Measurements from ENCODE around the gene ZNF157.
"Not testable (repeated sequence)": the region's sequence is repeated elsewhere in the genome, so short reads cannot be mapped to it uniquely, and the experiment has no call there.

Gene ZNF157

DNA sequence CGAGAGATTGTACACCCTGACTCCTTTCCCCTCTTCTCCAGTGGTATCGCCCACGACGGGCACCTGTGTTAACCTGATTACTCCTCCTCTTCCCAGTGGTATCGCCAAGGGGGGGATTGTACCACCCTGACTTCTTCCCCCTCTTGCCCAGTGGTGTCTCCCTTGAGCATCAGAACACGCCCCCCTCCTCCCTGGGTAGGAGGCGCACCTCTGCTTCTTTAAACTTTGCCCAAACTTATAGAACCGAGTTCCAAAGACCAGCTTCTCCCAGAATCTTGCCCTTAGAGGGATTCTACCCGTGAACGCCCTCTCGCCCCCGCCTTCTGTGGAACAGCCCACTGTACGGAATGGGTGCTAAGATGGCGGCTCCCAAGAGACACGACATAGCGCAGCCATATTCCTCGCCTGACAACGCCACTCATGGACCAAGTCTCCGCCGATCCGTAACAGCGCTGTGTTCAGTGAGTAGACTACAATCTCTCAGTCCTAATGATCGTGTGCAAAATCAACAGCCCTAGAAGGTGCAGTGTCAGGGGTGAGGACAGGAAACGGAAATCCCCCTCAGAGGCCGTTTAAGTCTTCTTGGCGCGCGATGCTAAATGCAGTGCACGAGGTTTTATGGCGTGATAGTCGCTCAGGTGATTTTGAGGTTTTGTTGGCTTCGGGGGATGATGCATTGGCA is 4.2 kb upstream of the ZNF157 start:
- no peaks in the 10 kb centered on the region for H3K9me3 ChIP-seq (ENCODE audit: control insufficient read depth, low read length)
- H3K4me1 ChIP-seq (ENCODE audit: control insufficient read depth, insufficient read depth, low read length) = peaks cover 6% of the 10 kb centered on the region
- 20 to 23% methylated on average over 30 to 32 of the region's 32 CpGs for WGBS, 2 experiments
- H3K4me3 ChIP-seq (ENCODE audit: insufficient read depth, low read depth, low read length) = peak overlapping the region; percentile 41
- H3K27ac ChIP-seq (ENCODE audit: insufficient read depth, low read depth, low read length, poor library complexity, severe bottlenecking) = peak overlapping the region; percentile 26
- no peaks in the 10 kb centered on the region for H3K27me3 ChIP-seq (ENCODE audit: control insufficient read depth, insufficient read depth, low read length, poor library complexity, severe bottlenecking)
- no peaks in the 10 kb centered on the region for H3K36me3 ChIP-seq (ENCODE audit: control insufficient read depth, insufficient read depth, low read length)

DNA sequence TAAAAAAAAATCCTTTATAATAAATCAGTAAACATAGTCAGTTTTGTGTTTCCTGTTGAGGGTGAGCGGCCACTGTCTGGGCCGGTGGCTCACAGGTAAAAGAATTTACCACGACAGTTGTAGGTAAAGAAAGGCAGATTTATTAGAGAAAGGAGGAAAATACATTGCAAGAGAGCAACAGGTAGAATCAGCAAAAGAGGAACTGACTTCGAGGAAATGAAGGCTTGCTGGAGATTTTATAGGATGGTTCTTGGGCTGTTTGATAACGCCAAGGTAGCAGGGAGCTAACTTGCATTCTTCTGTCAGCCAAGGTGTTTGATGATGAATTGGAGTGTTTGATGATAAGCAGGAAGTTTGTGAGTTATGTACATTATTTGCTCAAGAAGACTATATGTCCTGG is 2.8 kb downstream of the ZNF157 start:
- Histone ChIP-seq H3K27me3 (ENCODE audit: control insufficient read depth, insufficient read depth, low read length, poor library complexity, severe bottlenecking) (no peaks in the 10 kb centered on the region), H3K36me3 (ENCODE audit: control insufficient read depth, insufficient read depth, low read length) (no peaks in the 10 kb centered on the region), H3K27ac (ENCODE audit: insufficient read depth, low read depth, low read length, poor library complexity, severe bottlenecking) (no peak overlapping the region), H3K9me3 (ENCODE audit: control insufficient read depth, low read length) (no peaks in the 10 kb centered on the region), H3K4me3 (ENCODE audit: insufficient read depth, low read depth, low read length) (no peak overlapping the region), H3K4me1 (ENCODE audit: control insufficient read depth, insufficient read depth, low read length) (no peaks in the 10 kb centered on the region)
- 92 to 96% methylated on average over 5 of the region's 5 CpGs for WGBS, 2 experiments

DNA sequence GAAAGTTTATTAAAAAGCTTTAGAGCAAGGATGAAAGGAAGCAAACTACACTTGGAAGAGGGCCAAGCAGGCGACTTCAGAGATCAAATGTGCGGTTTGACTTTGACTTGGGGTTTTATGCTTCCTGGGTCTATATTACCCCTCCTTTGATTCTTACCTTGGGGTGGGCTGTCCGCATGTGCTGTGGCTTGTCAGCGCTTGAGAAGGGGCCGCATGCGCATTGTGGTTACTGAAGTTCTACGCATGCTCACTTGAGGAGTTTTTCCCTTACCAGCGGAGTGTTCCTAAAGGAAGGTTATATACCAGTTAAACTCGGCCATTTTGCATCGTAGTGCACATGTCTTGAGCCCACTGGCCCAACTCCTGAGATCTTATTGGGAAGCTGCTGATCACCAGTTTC is 9.9 kb downstream of the ZNF157 start:
- no peaks in the 10 kb centered on the region for H3K36me3 ChIP-seq (ENCODE audit: control insufficient read depth, insufficient read depth, low read length)
- no peaks in the 10 kb centered on the region for H3K9me3 ChIP-seq (ENCODE audit: control insufficient read depth, low read length)
- H3K4me3 ChIP-seq (ENCODE audit: insufficient read depth, low read depth, low read length) = no peak overlapping the region
- no peaks in the 10 kb centered on the region for H3K4me1 ChIP-seq (ENCODE audit: control insufficient read depth, insufficient read depth, low read length)
- no peak overlapping the region for H3K27ac ChIP-seq (ENCODE audit: insufficient read depth, low read depth, low read length, poor library complexity, severe bottlenecking)
- 95% methylated on average over 10 of the region's 10 CpGs for WGBS, 2 experiments
- H3K27me3 ChIP-seq (ENCODE audit: control insufficient read depth, insufficient read depth, low read length, poor library complexity, severe bottlenecking) = no peaks in the 10 kb centered on the region

DNA sequence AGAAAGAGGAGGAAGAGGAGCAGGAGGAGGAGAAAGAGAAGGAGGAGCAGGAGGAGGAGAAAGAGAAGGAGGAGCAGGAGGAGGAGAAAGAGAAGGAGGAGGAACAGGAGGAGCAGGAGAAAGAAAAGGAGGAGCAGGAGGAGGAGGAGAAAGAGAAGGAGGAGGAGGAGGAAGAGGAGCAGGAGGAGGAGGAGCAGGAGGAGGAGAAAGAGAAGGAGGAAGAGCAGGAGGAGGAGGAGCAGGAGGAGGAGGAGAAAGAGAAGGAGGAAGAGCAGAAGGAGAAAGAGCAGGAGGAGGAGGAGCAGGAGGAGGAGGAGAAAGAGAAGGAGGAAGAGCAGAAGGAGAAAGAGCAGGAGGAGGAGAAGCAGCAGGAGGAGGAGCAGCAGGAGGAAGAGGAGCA is 10.5 kb downstream of the ZNF157 start:
- H3K27ac ChIP-seq (ENCODE audit: insufficient read depth, low read depth, low read length, poor library complexity, severe bottlenecking) = not testable (repeated sequence)

DNA sequence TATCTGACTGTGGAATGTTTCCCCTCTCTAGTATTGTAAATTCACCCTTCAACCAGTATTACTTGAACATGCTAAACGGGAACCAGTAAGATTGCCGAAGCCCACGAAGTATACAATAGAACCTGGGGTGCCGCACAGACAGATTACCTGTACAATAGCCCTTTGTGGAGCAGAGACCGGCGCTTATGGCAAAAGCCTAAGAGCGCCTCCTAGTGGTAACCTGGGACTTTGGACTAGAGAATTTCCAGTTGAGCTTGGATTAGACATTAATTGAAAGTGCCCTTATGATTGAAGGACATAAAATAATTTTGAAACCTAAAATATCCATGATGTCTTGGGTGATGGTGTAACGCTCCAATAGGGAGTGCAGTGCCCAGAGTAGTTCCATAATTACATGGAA is 14.1 kb downstream of the ZNF157 start:
- no peak overlapping the region for H3K4me3 ChIP-seq (ENCODE audit: insufficient read depth, low read depth, low read length)
- no peak overlapping the region for H3K27ac ChIP-seq (ENCODE audit: insufficient read depth, low read depth, low read length, poor library complexity, severe bottlenecking)

More for the DNA sequence above, 10.5 kb downstream of the ZNF157 start:
- H3K4me3 ChIP-seq (ENCODE audit: insufficient read depth, low read depth, low read length); H3K9me3 ChIP-seq (ENCODE audit: control insufficient read depth, low read length); H3K36me3 ChIP-seq (ENCODE audit: control insufficient read depth, insufficient read depth, low read length); H3K4me1 ChIP-seq (ENCODE audit: control insufficient read depth, insufficient read depth, low read length); H3K27me3 ChIP-seq (ENCODE audit: control insufficient read depth, insufficient read depth, low read length, poor library complexity, severe bottlenecking): not testable (repeated sequence)

DNA sequence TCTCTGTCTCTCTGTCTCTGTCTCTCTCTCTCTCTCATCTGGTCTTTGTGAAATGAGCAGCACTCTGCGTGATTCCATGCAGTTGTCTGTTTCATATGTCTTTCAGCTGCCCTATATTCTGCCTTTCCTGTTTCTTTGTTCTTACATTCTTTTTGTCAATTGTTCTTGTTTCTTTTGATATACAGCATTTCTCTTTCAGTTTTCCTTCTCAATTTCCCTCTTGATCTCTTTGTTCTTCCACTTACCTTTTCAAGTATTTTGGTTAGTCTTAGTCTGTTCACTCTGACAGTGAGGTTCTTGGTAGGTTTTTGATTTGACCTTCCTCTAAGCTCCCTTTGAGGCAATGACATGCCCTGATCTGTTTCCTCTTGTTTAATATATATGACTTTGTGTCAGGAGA is 20.4 kb downstream of the ZNF157 start:
- H3K27me3 ChIP-seq (ENCODE audit: control insufficient read depth, insufficient read depth, low read length, poor library complexity, severe bottlenecking) = no peaks in the 10 kb centered on the region
- H3K27ac ChIP-seq (ENCODE audit: insufficient read depth, low read depth, low read length, poor library complexity, severe bottlenecking) = no peak overlapping the region
- no peaks in the 10 kb centered on the region for H3K36me3 ChIP-seq (ENCODE audit: control insufficient read depth, insufficient read depth, low read length)
- H3K4me3 ChIP-seq (ENCODE audit: insufficient read depth, low read depth, low read length) = no peak overlapping the region
- 91 to 100% methylated on average over 1 of the region's 1 CpG for WGBS, 2 experiments
- no peaks in the 10 kb centered on the region for H3K4me1 ChIP-seq (ENCODE audit: control insufficient read depth, insufficient read depth, low read length)
- no peaks in the 10 kb centered on the region for H3K9me3 ChIP-seq (ENCODE audit: control insufficient read depth, low read length)

More for the DNA sequence above, 14.1 kb downstream of the ZNF157 start:
- 1 to 2% methylated on average over 8 of the region's 8 CpGs for WGBS, 2 experiments
- H3K9me3 ChIP-seq (ENCODE audit: control insufficient read depth, low read length) = no peaks in the 10 kb centered on the region
- no peaks in the 10 kb centered on the region for H3K27me3 ChIP-seq (ENCODE audit: control insufficient read depth, insufficient read depth, low read length, poor library complexity, severe bottlenecking)
- no peaks in the 10 kb centered on the region for H3K4me1 ChIP-seq (ENCODE audit: control insufficient read depth, insufficient read depth, low read length)
- no peaks in the 10 kb centered on the region for H3K36me3 ChIP-seq (ENCODE audit: control insufficient read depth, insufficient read depth, low read length)

DNA sequence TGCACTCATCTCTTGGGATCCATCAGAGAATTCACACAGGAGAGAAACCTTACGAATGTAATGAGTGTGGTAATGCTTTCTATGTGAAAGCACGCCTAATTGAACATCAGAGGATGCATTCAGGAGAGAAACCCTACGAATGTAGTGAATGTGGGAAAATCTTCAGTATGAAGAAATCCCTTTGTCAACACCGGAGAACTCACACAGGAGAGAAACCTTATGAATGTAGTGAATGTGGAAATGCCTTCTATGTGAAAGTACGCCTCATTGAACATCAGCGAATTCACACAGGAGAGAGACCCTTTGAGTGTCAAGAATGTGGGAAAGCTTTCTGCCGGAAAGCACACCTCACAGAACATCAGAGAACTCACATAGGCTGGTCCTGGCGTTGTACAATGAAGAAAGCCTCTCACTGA is 42.8 kb downstream of the ZNF157 start:
- H3K9me3 ChIP-seq (ENCODE audit: control insufficient read depth, low read length) = no peaks in the 10 kb centered on the region
- H3K36me3 ChIP-seq (ENCODE audit: control insufficient read depth, insufficient read depth, low read length) = no peaks in the 10 kb centered on the region
- no peaks in the 10 kb centered on the region for H3K4me1 ChIP-seq (ENCODE audit: control insufficient read depth, insufficient read depth, low read length)
- 86 to 95% methylated on average over 8 of the region's 8 CpGs for WGBS, 2 experiments
- no peak overlapping the region for H3K4me3 ChIP-seq (ENCODE audit: insufficient read depth, low read depth, low read length)
- no peak overlapping the region for H3K27ac ChIP-seq (ENCODE audit: insufficient read depth, low read depth, low read length, poor library complexity, severe bottlenecking)
- H3K27me3 ChIP-seq (ENCODE audit: control insufficient read depth, insufficient read depth, low read length, poor library complexity, severe bottlenecking) = no peaks in the 10 kb centered on the region

DNA sequence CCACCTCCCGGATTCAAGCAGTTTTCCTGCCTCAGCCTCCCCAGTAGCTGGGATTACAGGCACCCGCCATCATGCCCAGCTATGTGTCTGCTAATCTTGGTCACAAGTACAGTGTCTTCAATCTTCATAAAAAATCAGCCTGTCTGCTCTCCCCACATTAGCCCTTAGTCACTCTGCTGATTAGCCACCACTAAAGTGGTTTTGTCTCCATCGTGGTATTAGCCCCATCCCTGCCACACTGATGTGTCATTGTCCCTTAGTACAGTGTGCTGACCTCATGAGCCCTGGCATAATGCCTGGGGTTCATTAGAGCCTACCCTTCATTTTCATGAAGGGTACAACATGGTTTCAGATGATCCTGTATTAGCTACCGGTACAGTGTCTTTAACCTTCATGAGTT is 49.9 kb downstream of the ZNF157 start:
- Histone ChIP-seq H3K27ac (ENCODE audit: insufficient read depth, low read depth, low read length, poor library complexity, severe bottlenecking) (no peak overlapping the region), H3K4me3 (ENCODE audit: insufficient read depth, low read depth, low read length) (no peak overlapping the region), H3K4me1 (ENCODE audit: control insufficient read depth, insufficient read depth, low read length) (no peaks in the 10 kb centered on the region), H3K36me3 (ENCODE audit: control insufficient read depth, insufficient read depth, low read length) (no peaks in the 10 kb centered on the region), H3K9me3 (ENCODE audit: control insufficient read depth, low read length) (no peaks in the 10 kb centered on the region), H3K27me3 (ENCODE audit: control insufficient read depth, insufficient read depth, low read length, poor library complexity, severe bottlenecking) (no peaks in the 10 kb centered on the region)
- WGBS, 2 experiments = 92 to 93% methylated on average over 4 of the region's 4 CpGs

DNA sequence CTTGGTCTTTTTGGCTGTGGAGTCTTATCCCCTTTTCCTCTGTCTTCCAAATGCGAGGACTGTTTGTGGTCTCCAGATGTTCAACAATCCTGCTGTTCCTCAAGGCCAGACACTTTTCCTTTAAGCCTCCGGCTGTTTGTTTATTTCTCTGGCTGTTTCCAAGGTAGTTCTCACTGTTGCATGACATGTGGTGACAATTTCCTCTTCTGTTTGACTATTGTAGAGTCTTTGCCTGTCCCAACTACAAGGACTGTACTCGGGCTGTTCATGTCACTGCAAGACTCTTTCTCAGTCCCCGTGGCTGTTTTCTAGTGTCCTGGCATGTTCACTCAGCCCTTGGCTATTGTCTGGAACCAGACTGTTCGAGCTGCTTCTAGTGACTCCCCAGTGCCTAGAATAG is 50.6 kb downstream of the ZNF157 start:
- H3K36me3 ChIP-seq (ENCODE audit: control insufficient read depth, insufficient read depth, low read length) = no peaks in the 10 kb centered on the region
- H3K4me3 ChIP-seq (ENCODE audit: insufficient read depth, low read depth, low read length) = no peak overlapping the region
- H3K27me3 ChIP-seq (ENCODE audit: control insufficient read depth, insufficient read depth, low read length, poor library complexity, severe bottlenecking) = no peaks in the 10 kb centered on the region
- no peaks in the 10 kb centered on the region for H3K9me3 ChIP-seq (ENCODE audit: control insufficient read depth, low read length)
- H3K4me1 ChIP-seq (ENCODE audit: control insufficient read depth, insufficient read depth, low read length) = no peaks in the 10 kb centered on the region
- no peak overlapping the region for H3K27ac ChIP-seq (ENCODE audit: insufficient read depth, low read depth, low read length, poor library complexity, severe bottlenecking)
- WGBS, 2 experiments = 85 to 90% methylated on average over 5 of the region's 5 CpGs

DNA sequence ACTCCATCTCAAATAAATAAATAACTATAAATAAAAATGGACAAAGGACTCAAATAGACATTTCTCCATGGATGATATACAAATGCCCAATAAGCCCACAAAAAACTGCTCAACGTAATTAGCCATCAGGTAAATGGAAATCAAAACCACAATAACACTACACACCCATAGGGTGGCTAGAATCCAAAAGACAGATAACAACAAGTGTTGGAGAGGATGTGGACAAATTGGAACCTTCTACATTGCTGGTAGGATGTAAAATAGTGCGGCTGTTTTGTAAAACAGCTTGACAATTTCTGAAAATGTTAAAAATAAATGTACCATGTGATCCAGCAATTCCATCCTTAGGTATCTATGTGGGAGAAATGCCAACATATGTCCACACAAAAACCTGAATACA is 52.1 kb downstream of the ZNF157 start:
- Histone ChIP-seq H3K27me3 (ENCODE audit: control insufficient read depth, insufficient read depth, low read length, poor library complexity, severe bottlenecking) (no peaks in the 10 kb centered on the region), H3K36me3 (ENCODE audit: control insufficient read depth, insufficient read depth, low read length) (no peaks in the 10 kb centered on the region), H3K4me1 (ENCODE audit: control insufficient read depth, insufficient read depth, low read length) (no peaks in the 10 kb centered on the region), H3K9me3 (ENCODE audit: control insufficient read depth, low read length) (no peaks in the 10 kb centered on the region), H3K4me3 (ENCODE audit: insufficient read depth, low read depth, low read length) (no peak overlapping the region), H3K27ac (ENCODE audit: insufficient read depth, low read depth, low read length, poor library complexity, severe bottlenecking) (no peak overlapping the region)
- 60 to 92% methylated on average over 1 to 2 of the region's 2 CpGs for WGBS, 2 experiments

DNA sequence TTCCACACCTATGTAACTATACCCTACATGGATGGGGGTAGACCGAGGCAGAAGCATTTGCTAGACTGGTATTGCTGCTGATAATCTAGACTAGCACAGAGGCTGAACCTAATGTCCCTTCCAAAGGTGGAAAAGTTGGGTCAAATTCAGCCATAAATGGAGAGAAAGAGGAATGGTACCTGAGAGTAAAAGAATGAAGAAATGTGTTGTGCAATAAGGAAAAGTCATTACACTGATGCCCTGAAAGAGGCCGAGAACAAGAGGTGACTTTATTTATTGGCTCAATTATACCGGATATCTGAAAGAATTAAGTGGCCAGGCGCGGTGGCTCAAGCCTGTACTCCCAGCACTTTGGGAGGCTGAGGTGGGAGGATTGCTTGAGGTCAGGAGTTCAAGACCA is 60.5 kb downstream of the ZNF157 start:
- Histone ChIP-seq H3K4me3 (ENCODE audit: insufficient read depth, low read depth, low read length) (no peak overlapping the region), H3K9me3 (ENCODE audit: control insufficient read depth, low read length) (no peaks in the 10 kb centered on the region), H3K36me3 (ENCODE audit: control insufficient read depth, insufficient read depth, low read length) (no peaks in the 10 kb centered on the region), H3K27me3 (ENCODE audit: control insufficient read depth, insufficient read depth, low read length, poor library complexity, severe bottlenecking) (no peaks in the 10 kb centered on the region), H3K4me1 (ENCODE audit: control insufficient read depth, insufficient read depth, low read length) (no peaks in the 10 kb centered on the region), H3K27ac (ENCODE audit: insufficient read depth, low read depth, low read length, poor library complexity, severe bottlenecking) (no peak overlapping the region)
- 95 to 97% methylated on average over 4 of the region's 5 CpGs for WGBS, 2 experiments
